Body of pancreas (tissue), 4 donors: ENCODE data around the gene SIX4.

ENCODE experiments used
- POLR2A ChIP-seq, 3 donors: fragments of 450-650 bp; IDR thresholded peaks; one replicate each; pipeline ENCODE4 v1.6.1; 2016; ENCODE audit warnings: antibody characterized with exemption in 3 of 3, mild to moderate bottlenecking in 2 of 3
- TF ChIP-seq, protein P1 (sequence below), 7 experiments: fragments of 450-650 bp in 4 of 7; fragments of 200-600 bp in 3 of 7; sonication (generic) in 3 of 7; IDR thresholded peaks; one replicate each; pipeline ENCODE4 v1.5.1; 2016 to 2019; ENCODE audit warnings: antibody characterized with exemption in 7 of 7

GRCh38 chr14:60679566-60680258, 44.4 kb downstream of the SIX4 start:
- TF ChIP-seq, protein P1, sequence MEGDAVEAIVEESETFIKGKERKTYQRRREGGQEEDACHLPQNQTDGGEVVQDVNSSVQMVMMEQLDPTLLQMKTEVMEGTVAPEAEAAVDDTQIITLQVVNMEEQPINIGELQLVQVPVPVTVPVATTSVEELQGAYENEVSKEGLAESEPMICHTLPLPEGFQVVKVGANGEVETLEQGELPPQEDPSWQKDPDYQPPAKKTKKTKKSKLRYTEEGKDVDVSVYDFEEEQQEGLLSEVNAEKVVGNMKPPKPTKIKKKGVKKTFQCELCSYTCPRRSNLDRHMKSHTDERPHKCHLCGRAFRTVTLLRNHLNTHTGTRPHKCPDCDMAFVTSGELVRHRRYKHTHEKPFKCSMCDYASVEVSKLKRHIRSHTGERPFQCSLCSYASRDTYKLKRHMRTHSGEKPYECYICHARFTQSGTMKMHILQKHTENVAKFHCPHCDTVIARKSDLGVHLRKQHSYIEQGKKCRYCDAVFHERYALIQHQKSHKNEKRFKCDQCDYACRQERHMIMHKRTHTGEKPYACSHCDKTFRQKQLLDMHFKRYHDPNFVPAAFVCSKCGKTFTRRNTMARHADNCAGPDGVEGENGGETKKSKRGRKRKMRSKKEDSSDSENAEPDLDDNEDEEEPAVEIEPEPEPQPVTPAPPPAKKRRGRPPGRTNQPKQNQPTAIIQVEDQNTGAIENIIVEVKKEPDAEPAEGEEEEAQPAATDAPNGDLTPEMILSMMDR (IDR thresholded peaks at IDR 0.05) = no peak
- TF ChIP-seq POLR2A (IDR thresholded peaks at IDR 0.05) = no peak
